ENCODE results near the gene LURAP1L.

GRCh38 chr9:12774861-12775678 is at the start of gene LURAP1L:
- no peak for TF ChIP-seq POLR2AphosphoS5 (IDR thresholded peaks at IDR 0.05)
- TF ChIP-seq CTCF (IDR thresholded peaks at IDR 0.05): no peak
- TF ChIP-seq POLR2A (IDR thresholded peaks at IDR 0.05): no peak

Data from suprapubic skin (tissue), 4 donors.